Stomach smooth muscle (tissue), 2 donors: Measurements from ENCODE around the gene RFK.

Experiments used
- H3K27ac ChIP-seq: one replicate; pipeline ENCODE4 v1.7.0; 2013; ENCODE audit warnings: mild to moderate bottlenecking, low read length, inconsistent platforms
- H3K27me3 ChIP-seq, 2 donors: one replicate each; pipeline ENCODE4 v1.7.0; 2013; ENCODE audit warnings: low read length in 2 of 2; ENCODE audit not compliant: insufficient read depth in 2 of 2, control insufficient read depth in 1 of 2
- H3K36me3 ChIP-seq, 2 donors: one replicate each; pipeline ENCODE4 v1.7.0; 2013; ENCODE audit warnings: low read length in 2 of 2; ENCODE audit not compliant: control insufficient read depth in 2 of 2, insufficient read depth in 2 of 2
- H3K4me1 ChIP-seq: one replicate; pipeline ENCODE4 v1.7.0; 2013; ENCODE audit warnings: low read length; ENCODE audit not compliant: control insufficient read depth, insufficient read depth
- H3K4me3 ChIP-seq, 2 donors: one replicate each; pipeline ENCODE4 v1.7.0; 2013; ENCODE audit warnings: low read length in 2 of 2
- H3K9ac ChIP-seq, 2 donors: one replicate each; pipeline ENCODE4 v1.7.0; 2013; ENCODE audit warnings: low read length in 2 of 2, mild to moderate bottlenecking in 1 of 2
- H3K9me3 ChIP-seq, 2 donors: one replicate each; pipeline ENCODE4 v1.7.0; 2013; ENCODE audit warnings: low read length in 2 of 2; ENCODE audit not compliant: control insufficient read depth in 2 of 2
- donor health status: healthy.
- donor health status: Pancreatic carcinoma.

RFK gene

DNA sequence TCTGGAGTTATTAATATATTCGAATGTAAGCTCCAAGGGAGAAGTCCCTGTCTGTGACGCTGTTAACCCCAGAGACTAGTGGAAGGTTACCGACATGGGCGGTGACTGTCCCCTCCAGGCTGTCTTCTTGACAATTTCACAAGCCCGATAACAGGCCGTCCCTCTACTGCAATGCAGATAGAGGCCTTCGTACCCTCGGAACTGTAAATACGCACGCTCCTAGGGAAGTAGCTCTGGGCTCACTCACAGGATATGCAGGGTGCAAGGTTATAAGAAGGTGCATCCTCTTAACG, 680 bp upstream of the RFK start:
- peaks cover 7% of the 10 kb centered on the region for H3K4me1 ChIP-seq
- peaks cover 0 to 3% of the 10 kb centered on the region in 2 donors for H3K9me3 ChIP-seq
- peak overlapping the region; percentile 85 to 93 for H3K4me3 ChIP-seq
- peak overlapping the region; percentile 88 to 97 for H3K9ac ChIP-seq
- no peaks in the 10 kb centered on the region for H3K27me3 ChIP-seq
- peaks cover 2 to 5% of the 10 kb centered on the region in 2 donors for H3K36me3 ChIP-seq
- H3K27ac ChIP-seq: peak overlapping the region; percentile 97

DNA sequence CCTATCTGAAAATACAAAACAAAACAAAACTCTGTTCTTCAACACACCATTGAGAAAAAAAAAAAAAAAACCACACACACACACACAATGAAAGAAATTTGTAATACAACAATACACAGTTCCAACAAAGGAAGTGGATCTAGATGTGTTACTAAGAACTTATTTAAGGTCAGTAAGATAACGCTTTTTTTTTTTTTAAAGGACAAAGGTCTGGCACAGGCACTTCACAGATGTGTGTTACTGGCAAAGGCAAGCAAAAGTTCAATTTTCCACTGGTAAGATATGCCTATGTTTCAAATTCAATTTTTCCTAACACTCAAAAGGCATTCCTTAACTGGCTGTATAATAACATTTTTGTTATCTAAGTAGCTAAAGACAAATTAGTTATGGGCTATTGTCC, 3.6 kb downstream of the RFK start:
- Histone ChIP-seq H3K9me3 (peaks cover 0 to 3% of the 10 kb centered on the region in 2 donors), H3K4me3 (no peak overlapping the region), H3K27me3 (no peaks in the 10 kb centered on the region), H3K36me3 (peaks cover 7 to 22% of the 10 kb centered on the region in 2 donors), H3K4me1 (peaks cover 7% of the 10 kb centered on the region), H3K27ac (no peak overlapping the region), H3K9ac (no peak overlapping the region)

DNA sequence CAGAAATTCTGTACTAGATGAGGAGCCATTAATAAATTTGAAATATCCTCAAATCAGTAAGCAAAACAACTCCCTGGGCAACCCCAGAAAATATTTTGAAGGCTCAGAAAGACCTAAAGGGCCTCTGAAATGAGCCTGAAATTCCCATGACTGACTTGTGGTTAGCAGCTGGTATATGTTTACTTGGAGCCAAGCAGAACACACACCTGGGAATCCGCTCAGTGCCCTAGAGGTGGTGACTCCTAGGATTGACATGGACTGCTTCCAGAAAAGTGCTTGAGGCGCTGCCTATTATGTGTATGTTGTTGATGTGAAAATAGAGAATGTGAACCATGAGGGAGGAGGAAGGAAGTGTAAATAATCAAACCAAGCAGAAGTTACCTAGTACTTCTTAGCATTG, 14.7 kb downstream of the RFK start:
- Histone ChIP-seq H3K27ac (no peak overlapping the region), H3K4me1 (peaks cover 8% of the 10 kb centered on the region), H3K27me3 (no peaks in the 10 kb centered on the region), H3K4me3 (no peak overlapping the region), H3K9me3 (no peaks in the 10 kb centered on the region), H3K36me3 (peaks cover 0 to 6% of the 10 kb centered on the region in 2 donors), H3K9ac (no peak overlapping the region)

DNA sequence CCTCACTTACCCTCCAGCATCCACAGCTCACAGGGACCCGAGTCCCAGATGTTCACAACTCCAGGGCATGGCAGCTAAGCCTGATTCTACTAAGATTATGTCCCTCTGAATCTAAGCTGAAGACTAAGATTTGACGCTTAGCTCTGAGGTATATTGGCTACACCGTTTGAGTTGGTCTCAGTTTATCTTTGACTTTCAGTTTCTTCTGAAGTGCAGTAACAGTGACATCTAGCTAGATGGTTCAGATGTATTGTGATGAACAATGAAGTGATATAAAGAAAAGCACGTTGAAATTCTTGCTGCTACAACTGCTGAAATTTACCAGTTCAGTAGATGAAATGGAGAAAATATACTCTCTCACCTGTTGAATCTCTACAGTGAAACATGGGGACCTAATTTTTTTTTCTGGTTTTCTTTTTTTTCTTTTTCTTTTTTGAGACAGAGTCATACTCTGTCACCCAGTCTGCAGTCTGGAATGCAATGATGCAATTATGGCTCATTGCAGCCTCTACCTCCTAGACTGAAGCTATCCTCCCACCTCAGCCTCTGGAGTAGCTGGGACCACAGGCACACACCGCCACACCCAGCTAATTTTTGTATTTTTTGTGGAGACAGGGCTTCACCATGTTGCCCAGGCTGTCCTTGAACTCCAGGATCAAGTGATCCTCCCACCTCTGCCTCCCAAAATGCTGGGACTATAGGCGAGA, 15.7 kb downstream of the RFK start:
- Histone ChIP-seq H3K27me3 (no peaks in the 10 kb centered on the region), H3K4me3 (no peak overlapping the region), H3K36me3 (no peaks in the 10 kb centered on the region), H3K9ac (no peak overlapping the region), H3K9me3 (no peaks in the 10 kb centered on the region), H3K27ac (no peak overlapping the region), H3K4me1 (peaks cover 10% of the 10 kb centered on the region)

DNA sequence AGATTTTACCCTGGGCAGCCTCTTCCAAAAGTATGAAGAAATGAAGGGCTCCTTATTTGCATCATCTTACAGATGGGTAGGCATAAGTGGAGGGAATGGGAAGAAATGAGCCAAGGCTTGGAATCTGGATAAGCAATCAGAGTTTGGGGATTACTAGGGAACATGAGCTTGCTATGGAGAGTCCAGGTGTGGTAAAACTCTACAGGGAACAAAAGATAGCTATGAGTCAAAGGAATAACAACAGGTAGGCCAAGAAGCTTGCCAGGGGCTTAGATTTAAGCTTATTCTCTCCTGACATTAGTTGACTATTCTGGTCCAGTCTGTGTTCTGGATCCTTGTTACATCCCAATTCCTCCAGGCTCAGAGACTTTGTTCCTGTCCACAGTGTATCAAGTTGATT, 16.4 kb downstream of the RFK start:
- H3K27ac ChIP-seq: no peak overlapping the region
- H3K4me1 ChIP-seq: peaks cover 13% of the 10 kb centered on the region
- no peak overlapping the region for H3K4me3 ChIP-seq
- no peaks in the 10 kb centered on the region for H3K9me3 ChIP-seq
- H3K9ac ChIP-seq: no peak overlapping the region
- H3K36me3 ChIP-seq: no peaks in the 10 kb centered on the region
- H3K27me3 ChIP-seq: no peaks in the 10 kb centered on the region

DNA sequence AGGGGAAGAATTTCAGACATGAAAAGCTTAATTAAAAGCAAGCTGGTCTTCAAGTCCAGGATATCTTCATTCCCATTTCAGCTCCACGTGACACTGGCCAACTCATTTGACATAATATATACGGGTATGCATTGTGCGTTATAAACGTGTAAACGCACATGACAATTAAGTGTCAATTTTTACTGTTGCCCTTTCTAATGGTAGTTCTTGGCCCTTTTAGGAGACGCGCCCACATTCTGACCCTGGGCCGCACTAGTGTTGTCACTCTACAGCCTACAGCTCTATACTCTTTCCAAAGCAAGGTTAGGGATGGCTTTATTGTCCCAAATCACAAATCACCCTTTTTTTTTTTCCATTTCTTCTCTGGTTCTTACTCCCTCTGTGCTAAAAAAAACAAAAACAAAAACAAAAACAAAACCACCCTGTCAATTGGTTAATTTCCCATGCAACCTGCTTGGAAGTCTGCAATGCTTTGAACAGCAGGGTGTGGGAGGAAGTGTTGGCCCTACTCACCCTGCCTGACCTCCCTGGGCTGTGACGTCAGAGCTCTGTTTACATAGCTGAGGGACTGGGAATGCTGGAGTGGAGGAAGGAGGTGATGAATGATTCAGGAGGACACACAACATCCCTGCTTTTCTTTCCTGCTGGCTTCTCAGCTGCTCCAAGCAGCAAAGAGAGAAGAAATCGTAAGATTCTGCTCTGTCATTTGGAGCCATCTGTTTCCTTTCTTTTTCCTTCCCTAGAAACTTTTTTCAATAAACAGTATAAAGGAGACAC, 19.3 kb downstream of the RFK start:
- Histone ChIP-seq H3K9me3 (no peaks in the 10 kb centered on the region), H3K27me3 (no peaks in the 10 kb centered on the region), H3K36me3 (no peaks in the 10 kb centered on the region), H3K4me3 (no peak overlapping the region), H3K4me1 (peaks cover 13% of the 10 kb centered on the region), H3K9ac (no peak overlapping the region), H3K27ac (peak overlapping the region; percentile 37)

DNA sequence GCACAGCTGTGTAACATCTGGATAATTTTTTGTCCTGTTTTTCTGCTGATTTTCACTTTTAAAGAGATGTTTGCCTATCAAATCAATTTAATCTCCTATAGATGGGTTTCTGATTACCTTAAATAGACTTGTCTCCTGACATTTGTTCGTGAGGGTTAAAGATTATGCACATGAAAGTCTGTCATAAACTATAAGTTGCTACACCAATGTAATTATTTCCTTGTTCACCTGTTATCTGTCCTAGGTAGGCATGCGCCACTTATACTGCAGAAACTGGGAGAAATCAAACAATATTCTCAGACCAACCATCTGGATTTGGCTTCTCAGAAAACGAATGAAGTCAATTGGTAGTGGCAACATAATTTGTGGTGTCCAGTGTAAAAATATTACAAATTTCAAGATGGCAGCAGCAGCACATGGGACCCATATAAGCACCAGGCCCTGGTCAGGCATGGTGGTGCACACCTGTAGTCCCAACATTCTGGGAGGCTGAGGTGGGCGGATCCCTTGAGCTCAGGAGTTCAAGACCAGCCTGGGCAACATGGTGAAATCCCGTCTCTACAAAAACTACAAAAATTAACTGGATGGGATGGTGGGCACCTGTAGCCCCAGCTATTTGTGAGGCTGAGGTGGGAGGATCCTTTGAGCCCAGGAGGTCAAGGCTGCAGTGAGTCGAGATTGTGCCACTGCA, 20.3 kb downstream of the RFK start:
- Histone ChIP-seq H3K4me3 (no peak overlapping the region), H3K9ac (no peak overlapping the region), H3K27ac (no peak overlapping the region)

DNA sequence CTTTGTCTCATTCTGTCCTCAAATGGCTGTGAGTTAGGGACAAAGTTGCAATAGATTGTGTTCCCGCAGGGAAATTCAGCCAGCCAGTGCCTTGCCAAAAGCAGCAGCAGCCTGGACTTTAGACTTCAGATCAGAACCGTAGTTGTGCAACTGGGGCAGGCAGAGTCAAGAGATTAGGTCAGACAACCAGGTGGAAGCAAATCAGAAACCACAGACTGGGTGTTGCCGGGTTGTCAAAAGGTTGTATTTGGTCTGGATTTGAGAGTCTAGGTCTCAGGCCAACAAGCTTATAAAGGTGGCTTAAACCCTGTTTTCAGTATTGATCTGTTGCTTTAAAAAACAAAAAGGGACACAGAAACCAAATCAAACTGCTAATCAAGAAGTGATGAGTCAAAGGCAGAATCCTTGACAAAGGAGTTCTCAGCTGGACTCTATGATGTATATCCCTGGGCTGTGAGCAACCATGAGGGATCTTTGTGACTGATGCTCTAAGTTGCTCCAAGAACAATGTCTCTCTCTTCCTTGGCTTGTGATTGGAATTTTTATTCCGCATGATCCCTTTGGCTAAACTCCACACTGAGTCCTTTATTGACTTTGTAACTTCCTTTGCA, 20.9 kb downstream of the RFK start:
- H3K9ac ChIP-seq: no peak overlapping the region
- H3K36me3 ChIP-seq: no peaks in the 10 kb centered on the region
- H3K9me3 ChIP-seq: no peaks in the 10 kb centered on the region
- H3K4me1 ChIP-seq: peaks cover 15% of the 10 kb centered on the region
- H3K4me3 ChIP-seq: no peak overlapping the region
- no peak overlapping the region for H3K27ac ChIP-seq
- no peaks in the 10 kb centered on the region for H3K27me3 ChIP-seq

More for the DNA sequence above, 20.3 kb downstream of the RFK start:
- H3K27me3 ChIP-seq: no peaks in the 10 kb centered on the region
- peaks cover 15% of the 10 kb centered on the region for H3K4me1 ChIP-seq
- no peaks in the 10 kb centered on the region for H3K36me3 ChIP-seq
- H3K9me3 ChIP-seq: no peaks in the 10 kb centered on the region

DNA sequence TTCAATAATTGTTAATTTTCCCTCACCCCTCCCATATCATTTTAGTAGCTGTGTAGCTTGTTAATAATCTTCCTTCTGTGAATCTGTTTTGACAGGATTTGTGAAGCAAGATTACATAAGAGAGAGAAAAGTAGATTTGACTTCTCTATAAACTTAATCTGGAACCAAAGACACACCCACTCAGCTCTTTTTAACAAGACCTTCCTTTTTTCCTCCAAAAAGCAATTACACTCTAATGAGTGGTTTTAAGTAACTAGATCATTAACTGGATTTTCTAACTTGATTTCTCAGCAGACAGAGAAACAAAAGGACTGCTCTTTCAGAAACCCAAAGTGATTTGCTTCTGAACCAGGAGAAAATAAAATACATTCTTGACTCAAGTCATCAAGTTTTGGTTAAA, 21.9 kb downstream of the RFK start:
- H3K4me3 ChIP-seq: no peak overlapping the region
- no peaks in the 10 kb centered on the region for H3K36me3 ChIP-seq
- no peaks in the 10 kb centered on the region for H3K27me3 ChIP-seq
- H3K4me1 ChIP-seq: peaks cover 15% of the 10 kb centered on the region
- H3K27ac ChIP-seq: no peak overlapping the region
- no peak overlapping the region for H3K9ac ChIP-seq
- H3K9me3 ChIP-seq: no peaks in the 10 kb centered on the region

DNA sequence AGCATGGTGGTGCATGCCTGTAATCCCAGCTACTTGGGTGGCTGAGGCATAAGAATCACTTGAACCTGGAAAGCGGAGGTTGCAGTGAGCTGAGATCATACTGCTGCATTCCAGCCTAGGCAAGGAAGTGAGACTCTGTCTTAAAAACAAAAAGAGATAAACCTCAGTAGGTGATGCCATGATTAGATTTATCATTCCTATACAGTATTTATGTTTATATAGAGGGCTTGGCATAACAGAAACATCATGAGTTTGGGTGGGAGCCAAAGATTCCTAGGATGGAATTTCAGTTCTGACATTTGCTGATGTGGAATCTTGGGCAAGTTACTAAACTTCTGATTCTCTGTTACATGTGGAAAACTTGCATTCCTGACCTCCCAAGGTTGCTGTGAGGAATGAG, 22.3 kb downstream of the RFK start:
- Histone ChIP-seq H3K27me3 (no peaks in the 10 kb centered on the region), H3K27ac (no peak overlapping the region), H3K4me3 (no peak overlapping the region), H3K36me3 (no peaks in the 10 kb centered on the region), H3K9ac (no peak overlapping the region), H3K4me1 (peaks cover 15% of the 10 kb centered on the region), H3K9me3 (no peaks in the 10 kb centered on the region)
